A673 (cell line): ENCODE results near the gene EXOC4. TPM values are rescaled to one million over a fixed set of nuclear protein-coding genes. Genes with fewer than 3 reads are reported as not detected.

Source experiments
- BruUV-seq: library from RNA; stranded (reverse); fragments of 400-500 nt; replicated peaks from 2 replicates; lab custom pipeline; 2021; lab: Mats Ljungman, UMichigan
- CTCF ChIA-PET: fragments of 300-600 bp; sonication (Branson Sonifier 250); formaldehyde crosslinking; loops from one replicate; lab custom pipeline; 2022; ENCODE audit warnings: antibody characterized with exemption; lab: Charles Lee
- POLR2A ChIA-PET: fragments of 300-600 bp; sonication (Branson Sonifier 250); formaldehyde crosslinking; loops from one replicate; lab custom pipeline; 2022; ENCODE audit warnings: antibody characterized with exemption; ENCODE audit not compliant: low non-redundant PET; lab: Charles Lee
- DNase-seq: peaks from one replicate; pipeline ENCODE4 v3.0.0-alpha.2; 2015; ENCODE audit warnings: low spot score
- H3K27ac ChIP-seq: fragments of 200-600 bp; sonication (generic); 2 replicates; pipeline ENCODE4 v1.5.1; 2016; ENCODE audit warnings: mixed run types, low read depth, mild to moderate bottlenecking, mixed read lengths, antibody characterized with exemption, low read length; ENCODE audit not compliant: poor library complexity, severe bottlenecking
- H3K27me3 ChIP-seq: fragments of 200-600 bp; sonication (generic); replicated peaks from 2 replicates; pipeline ENCODE4 v1.6.1; 2017; ENCODE audit warnings: mixed run types, low read depth, mild to moderate bottlenecking, mixed read lengths, antibody characterized with exemption, low read length; ENCODE audit not compliant: insufficient read depth, poor library complexity
- H3K36me3 ChIP-seq: fragments of 200-600 bp; sonication (generic); 2 replicates; pipeline ENCODE4 v1.6.1; 2016; ENCODE audit warnings: mixed run types, mild to moderate bottlenecking, mixed read lengths, antibody characterized with exemption, low read length; ENCODE audit not compliant: insufficient read depth, poor library complexity, severe bottlenecking
- H3K4me1 ChIP-seq: fragments of 200-600 bp; sonication (generic); 2 replicates; pipeline ENCODE4 v1.6.1; 2017; ENCODE audit warnings: mixed run types, mild to moderate bottlenecking, mixed read lengths, antibody characterized with exemption, low read length; ENCODE audit not compliant: insufficient read depth, poor library complexity, severe bottlenecking
- H3K4me3 ChIP-seq: fragments of 200-600 bp; sonication (generic); 2 replicates; pipeline ENCODE4 v1.5.1; 2016; ENCODE audit warnings: low read depth, mixed run types, mild to moderate bottlenecking, mixed read lengths, low read length; ENCODE audit not compliant: poor library complexity, severe bottlenecking
- H3K9me3 ChIP-seq: fragments of 200-600 bp; sonication (generic); 2 replicates; pipeline ENCODE4 v1.6.1; 2016; ENCODE audit warnings: mixed run types, low read depth, mild to moderate bottlenecking, mixed read lengths, antibody characterized with exemption, low read length; ENCODE audit not compliant: poor library complexity, severe bottlenecking
- EZH2 ChIP-seq: fragments of 200-600 bp; sonication (generic); IDR thresholded peaks from 2 replicates; pipeline ENCODE4 v1.6.1; 2017; ENCODE audit warnings: borderline replicate concordance, low read depth, mild to moderate bottlenecking, mixed read lengths, antibody characterized with exemption, low read length; ENCODE audit not compliant: poor library complexity, severe bottlenecking
- intact Hi-C: fragments of 100-400 bp; cut with micrococcal nuclease; formaldehyde crosslinking; loops from one replicate; pipeline ENCODE4 v1.10.0; 2022; ENCODE audit not compliant: unreplicated experiment
- total RNA-seq: library from RNA; stranded (reverse); gene quantifications from 2 replicates; pipeline ENCODE4 v1.2.3, GENCODE V29; 2021
- TF ChIP-seq, protein P1 (sequence below): fragments of 300-800, 200-600 bp; sonication (generic); conservative IDR thresholded peaks from 2 replicates; pipeline ENCODE4 v1.5.1; 2017; ENCODE audit warnings: low read depth, mild to moderate bottlenecking, antibody characterized with exemption, low read length, moderate library complexity, mixed read lengths

EXOC4 gene
- total RNA-seq, 1 experiment from 2014 or later = 66.1 TPM

DNA sequence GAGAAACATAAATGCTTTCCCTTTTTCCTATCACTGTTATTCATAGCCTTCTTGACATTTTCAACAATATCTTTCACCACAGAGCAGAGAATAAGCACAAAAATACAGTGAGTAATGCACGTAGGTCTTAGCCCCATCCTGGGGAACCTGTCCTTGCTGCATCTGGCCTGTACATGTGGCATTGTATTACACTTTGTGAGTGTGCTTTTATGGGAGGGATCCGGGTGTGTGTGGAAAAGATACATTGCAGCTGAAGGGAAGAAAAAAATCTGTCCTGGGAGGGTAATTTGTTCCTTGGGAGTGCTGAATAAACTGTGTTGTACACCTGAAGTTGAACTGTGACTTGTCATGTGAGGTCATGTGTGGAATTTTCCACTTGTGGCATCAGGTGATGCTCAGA is 451.6 kb downstream of the EXOC4 start:
- intact Hi-C loops = no loop called here
- Histone ChIP-seq H3K9me3 (no peaks in the 10 kb centered on the region), H3K27ac (no peak overlapping the region), H3K36me3 (no peaks in the 10 kb centered on the region), H3K27me3 (no peaks in the 10 kb centered on the region), H3K4me3 (no peak overlapping the region), H3K4me1 (no peaks in the 10 kb centered on the region)
- ChIA-PET CTCF (no interaction called here), POLR2A (no interaction called here)
- no TSS peak for BruUV-seq
- no peak for DNase-seq
- TF ChIP-seq, protein P1, sequence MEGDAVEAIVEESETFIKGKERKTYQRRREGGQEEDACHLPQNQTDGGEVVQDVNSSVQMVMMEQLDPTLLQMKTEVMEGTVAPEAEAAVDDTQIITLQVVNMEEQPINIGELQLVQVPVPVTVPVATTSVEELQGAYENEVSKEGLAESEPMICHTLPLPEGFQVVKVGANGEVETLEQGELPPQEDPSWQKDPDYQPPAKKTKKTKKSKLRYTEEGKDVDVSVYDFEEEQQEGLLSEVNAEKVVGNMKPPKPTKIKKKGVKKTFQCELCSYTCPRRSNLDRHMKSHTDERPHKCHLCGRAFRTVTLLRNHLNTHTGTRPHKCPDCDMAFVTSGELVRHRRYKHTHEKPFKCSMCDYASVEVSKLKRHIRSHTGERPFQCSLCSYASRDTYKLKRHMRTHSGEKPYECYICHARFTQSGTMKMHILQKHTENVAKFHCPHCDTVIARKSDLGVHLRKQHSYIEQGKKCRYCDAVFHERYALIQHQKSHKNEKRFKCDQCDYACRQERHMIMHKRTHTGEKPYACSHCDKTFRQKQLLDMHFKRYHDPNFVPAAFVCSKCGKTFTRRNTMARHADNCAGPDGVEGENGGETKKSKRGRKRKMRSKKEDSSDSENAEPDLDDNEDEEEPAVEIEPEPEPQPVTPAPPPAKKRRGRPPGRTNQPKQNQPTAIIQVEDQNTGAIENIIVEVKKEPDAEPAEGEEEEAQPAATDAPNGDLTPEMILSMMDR = no peak
- no peak for TF ChIP-seq EZH2

DNA sequence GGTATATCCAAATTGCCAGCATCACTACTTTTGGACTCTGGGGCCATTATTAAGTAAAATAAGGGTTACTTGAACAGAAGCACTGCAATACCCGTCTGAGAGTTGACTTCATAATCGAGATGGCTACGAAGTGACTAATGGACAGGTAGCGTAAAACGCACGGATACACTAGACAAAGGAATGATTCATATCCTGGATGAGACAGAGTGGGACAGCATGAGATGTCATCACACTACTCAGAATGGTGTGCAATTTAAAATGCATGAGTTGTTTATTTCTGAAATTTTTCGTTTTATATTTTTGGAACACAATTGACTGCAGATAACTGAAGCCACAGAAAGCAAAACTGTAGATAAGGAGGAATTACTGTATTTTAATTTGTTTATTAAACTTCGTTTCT is 452.7 kb downstream of the EXOC4 start:
- no peaks in the 10 kb centered on the region for H3K36me3 ChIP-seq
- H3K4me1 ChIP-seq = no peaks in the 10 kb centered on the region
- no TSS peak for BruUV-seq
- H3K27me3 ChIP-seq = no peaks in the 10 kb centered on the region
- no peak overlapping the region for H3K27ac ChIP-seq
- TF ChIP-seq EZH2 = no peak
- TF ChIP-seq, protein P1 = no peak
- intact Hi-C loops = no loop called here
- H3K9me3 ChIP-seq = no peaks in the 10 kb centered on the region
- ChIA-PET POLR2A (no interaction called here), CTCF (no interaction called here)
- no peak overlapping the region for H3K4me3 ChIP-seq
- peak; percentile 5 for DNase-seq

- DNase-seq = no peak
- BruUV-seq = no TSS peak
- no peaks in the 10 kb centered on the region for H3K4me1 ChIP-seq
- H3K9me3 ChIP-seq = no peaks in the 10 kb centered on the region
- TF ChIP-seq, protein P1 = no peak
- TF ChIP-seq EZH2 = no peak
- ChIA-PET CTCF (no interaction called here), POLR2A (no interaction called here)
- no peak overlapping the region for H3K27ac ChIP-seq
- no peaks in the 10 kb centered on the region for H3K36me3 ChIP-seq
- H3K4me3 ChIP-seq = no peak overlapping the region
- H3K27me3 ChIP-seq = no peaks in the 10 kb centered on the region
- intact Hi-C loops = no loop called here
These were observed 453.1 kb downstream of the EXOC4 start for GRCh38 chr7:133706016-133706415.
